Endothelial cell of umbilical vein (primary cell): ENCODE results near the gene ANKZF1. TPM values are rescaled to one million over a fixed set of nuclear protein-coding genes. Genes with fewer than 3 reads are reported as not detected.

Experiments used
- BruUV-seq: library from RNA; stranded (reverse); fragments of 400-500 nt; replicated peaks from 2 replicates; lab custom pipeline; 2021; lab: Mats Ljungman, UMichigan
- CTCF ChIA-PET: fragments of 300-600, 350-600 bp; sonication (Branson Sonifier 250); formaldehyde crosslinking; loops from one replicate; lab custom pipeline; 2021; ENCODE audit warnings: antibody characterized with exemption, inconsistent platforms; lab: Charles Lee
- POLR2A ChIA-PET: fragments of 300-600, 350-600 bp; sonication (Branson Sonifier 250); formaldehyde crosslinking; loops from one replicate; lab custom pipeline; 2021; ENCODE audit warnings: antibody characterized with exemption, inconsistent platforms; lab: Charles Lee
- DNase-seq: peaks from one replicate; pipeline ENCODE4 v3.0.0-alpha.2; 2011; ENCODE audit warnings: low read depth, low spot score
- FAIRE-seq: peaks from 2 replicates; lab custom pipeline; 2011; peaks lifted over from hg19 to GRCh38; lab: Jason Lieb, UNC
- H2AFZ ChIP-seq: 2 replicates; pipeline ENCODE4 v1.6.0; 2012; ENCODE audit warnings: low read depth, low read length, control low read depth, inconsistent platforms
- H3K27ac ChIP-seq: 2 replicates; pipeline ENCODE4 v1.5.1; 2011; ENCODE audit warnings: low read depth, mild to moderate bottlenecking, control low read depth, low read length, moderate library complexity; ENCODE audit not compliant: insufficient read depth
- H3K27me3 ChIP-seq, 2 experiments: 2 replicates each; pipeline versions ENCODE4 v1.6.0 to v1.6.1; 2011; ENCODE audit warnings: low read length in 2 of 2, mixed read lengths in 1 of 2; ENCODE audit not compliant: control insufficient read depth in 2 of 2, insufficient read depth in 2 of 2
- H3K36me3 ChIP-seq, 2 experiments: 2 replicates in 1 of 2; 3 replicates in 1 of 2; pipeline ENCODE4 v1.5.1; 2011; ENCODE audit warnings: low read length in 2 of 2, mild to moderate bottlenecking in 1 of 2, moderate library complexity in 1 of 2; ENCODE audit not compliant: control insufficient read depth in 2 of 2, insufficient read depth in 2 of 2; ENCODE audit errors: extremely low read depth in 1 of 2
- H3K4me1 ChIP-seq: 3 replicates; pipeline ENCODE4 v1.5.1; 2011; ENCODE audit warnings: mild to moderate bottlenecking, low read length; ENCODE audit not compliant: control insufficient read depth, insufficient read depth; ENCODE audit errors: extremely low read depth
- H3K4me2 ChIP-seq: 2 replicates; pipeline ENCODE4 v1.6.1; 2011; ENCODE audit warnings: low read length, control low read depth, mixed read lengths; ENCODE audit not compliant: insufficient read depth
- H3K4me3 ChIP-seq, 3 experiments: fragments of 200-600 bp in 1 of 3; sonication (generic), shearing (Covaris generic) in 1 of 3; replicated peaks in 1 of 3; 2 replicates each; pipeline ENCODE4 v1.5.1; 2011 to 2016; ENCODE audit warnings: control low read depth in 3 of 3, low read length in 3 of 3, mild to moderate bottlenecking in 2 of 3, inconsistent platforms in 1 of 3, low read depth in 1 of 3, moderate library complexity in 1 of 3; ENCODE audit not compliant: insufficient read depth in 1 of 3
- H3K79me2 ChIP-seq: 2 replicates; pipeline ENCODE4 v1.6.0; 2012; ENCODE audit warnings: low read length, inconsistent platforms; ENCODE audit not compliant: control insufficient read depth, insufficient read depth
- H3K9ac ChIP-seq: replicated peaks from 2 replicates; pipeline ENCODE3; 2011; ENCODE audit warnings: low read length, control low read depth; ENCODE audit not compliant: insufficient read depth; ENCODE audit errors: extremely low read depth
- H3K9me1 ChIP-seq: replicated peaks from 3 replicates; pipeline ENCODE4 v1.6.0; 2011; ENCODE audit warnings: mild to moderate bottlenecking, low read length; ENCODE audit not compliant: control insufficient read depth, insufficient read depth; ENCODE audit errors: extremely low read depth
- H3K9me3 ChIP-seq: replicated peaks from 2 replicates; pipeline ENCODE4 v1.5.1; 2012; ENCODE audit warnings: low read length, inconsistent platforms; ENCODE audit not compliant: control insufficient read depth, insufficient read depth
- H4K20me1 ChIP-seq: replicated peaks from 2 replicates; pipeline ENCODE3; 2011; ENCODE audit warnings: mild to moderate bottlenecking, low read length; ENCODE audit not compliant: control insufficient read depth, insufficient read depth; ENCODE audit errors: extremely low read depth
- EZH2 ChIP-seq: IDR thresholded peaks from 2 replicates; pipeline ENCODE4 v1.6.1; 2012; ENCODE audit warnings: borderline replicate concordance, low read depth, mild to moderate bottlenecking, moderate library complexity, low read length, inconsistent platforms; ENCODE audit not compliant: severe bottlenecking
- FOS ChIP-seq: IDR thresholded peaks from 2 replicates; pipeline ENCODE4 v1.6.1; 2011; ENCODE audit warnings: mild to moderate bottlenecking, low read length, moderate library complexity, borderline replicate concordance; ENCODE audit not compliant: insufficient read depth
- GATA2 ChIP-seq: IDR thresholded peaks from 2 replicates; pipeline ENCODE4 v1.7.0; 2011; ENCODE audit warnings: low read depth, mild to moderate bottlenecking, moderate library complexity, mixed read lengths, low read length; ENCODE audit not compliant: insufficient read length, insufficient read depth
- JUN ChIP-seq: IDR thresholded peaks from 2 replicates; pipeline ENCODE4 v1.6.1; 2011; ENCODE audit warnings: borderline replicate concordance, low read depth; ENCODE audit not compliant: insufficient read length, insufficient read depth
- MYC ChIP-seq: IDR thresholded peaks from one replicate; pipeline ENCODE4 v1.6.1; 2011; ENCODE audit warnings: mild to moderate bottlenecking, low read depth, low read length
- POLR2A ChIP-seq: IDR thresholded peaks from 2 replicates; pipeline ENCODE4 v1.6.1; 2012; ENCODE audit warnings: low read depth, mild to moderate bottlenecking, control low read depth, low read length
- POLR2AphosphoS5 ChIP-seq: IDR thresholded peaks from 2 replicates; pipeline ENCODE4 v1.6.1; 2012; ENCODE audit warnings: low read depth, mild to moderate bottlenecking, control low read depth, low read length, moderate library complexity; ENCODE audit not compliant: insufficient read depth
- dilution Hi-C: fragments of 300-500 bp; cut with MboI; formaldehyde crosslinking; loops from one replicate; pipeline ENCODE4 v1.15.0; 2019; ENCODE audit warnings: low sequenced_read_pairs; ENCODE audit not compliant: extremely low pct_ligation_motif_present
- intact Hi-C: fragments of 100-400 bp; cut with micrococcal nuclease; formaldehyde crosslinking; loops from one replicate; pipeline ENCODE4 v1.10.0; 2022
- polyA plus RNA-seq, 4 experiments: library from polyadenylated mRNA; depleted of rRNA in 3 of 4; stranded (reverse) in 3 of 4; unstranded in 1 of 4; fragments of >200 nt; gene quantifications; 2 replicates each; pipeline versions ENCODE4 v1.2.1 to v1.2.3, GENCODE V29; 2011 to 2012; ENCODE audit warnings: missing spikeins in 1 of 4
- total RNA-seq: library from RNA; stranded (reverse); gene quantifications from 2 replicates; pipeline ENCODE4 v1.2.3, GENCODE V29; 2021
- TF ChIP-seq, protein P1 (sequence below): IDR thresholded peaks from 2 replicates; pipeline ENCODE4 v1.6.1; 2011; ENCODE audit not compliant: insufficient read depth, insufficient read length
- TF ChIP-seq, protein P2 (sequence below), 2 donors: IDR thresholded peaks; 1 replicate in 1 of 2; 2 replicates in 1 of 2; pipeline ENCODE4 v1.5.1; 2011; ENCODE audit warnings: low read length in 2 of 2, mild to moderate bottlenecking in 2 of 2, moderate library complexity in 2 of 2, control low read depth in 1 of 2, inconsistent platforms in 1 of 2, low read depth in 1 of 2; ENCODE audit not compliant: insufficient read depth in 1 of 2; ENCODE audit errors: extremely low read depth in 1 of 2

The ANKZF1 gene
- total and polyA plus RNA-seq, 2 donors (not counting 3 experiments of a cell fraction or from before 2014, with no cell fraction given): 26.5 to 36.2 TPM

DNA sequence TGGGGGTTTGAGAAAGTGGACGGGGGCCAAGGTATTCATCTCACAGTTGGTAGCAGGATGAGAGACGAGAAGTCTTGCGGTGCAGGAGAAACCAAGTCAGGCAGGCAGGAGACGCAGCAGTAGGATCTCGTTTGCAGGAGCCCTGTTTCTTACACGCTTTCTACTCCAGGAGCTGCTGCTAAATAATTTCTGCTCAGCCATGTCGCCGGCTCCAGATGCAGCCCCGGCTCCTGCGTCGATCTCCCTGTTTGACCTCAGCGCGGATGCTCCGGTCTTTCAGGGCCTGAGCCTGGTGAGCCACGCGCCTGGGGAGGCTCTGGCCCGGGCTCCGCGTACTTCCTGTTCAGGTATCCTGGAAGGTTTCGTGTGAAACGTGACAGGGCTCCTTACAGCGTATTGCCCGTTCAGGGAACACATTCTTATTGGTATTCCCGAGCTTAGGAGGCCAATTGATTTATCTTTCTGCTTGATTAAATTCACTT is 494 bp downstream of the ANKZF1 start:
- H3K4me3 ChIP-seq: peak overlapping the region; percentile 70 to 76 (median 70)
- DNase-seq (no peak), FAIRE-seq (peak; percentile 46)
- H3K27me3 ChIP-seq: no peaks in the 10 kb centered on the region
- no peaks in the 10 kb centered on the region for H4K20me1 ChIP-seq
- no peaks in the 10 kb centered on the region for H3K9me3 ChIP-seq
- peak overlapping the region; percentile 49 for H3K27ac ChIP-seq
- ChIA-PET POLR2A (interaction anchor here (1.5 to 1.9 kb wide), 3 partner anchors 12 to 54 kb away, joined by 5 to 7 read pairs (median 6); partner anchors contain the start of gene CNPPD1), CTCF (interaction anchor here (0.6 to 1.9 kb wide), 11 partner anchors 9 to 216 kb away, joined by 3 to 19 read pairs (median 5); partner anchors contain the start of genes ABCB6, DNAJB2, GLB1L and SLC23A3)
- H3K9me1 ChIP-seq: no peaks in the 10 kb centered on the region
- dilution Hi-C loops: no loop called here
- H3K79me2 ChIP-seq: peaks cover 20% of the 10 kb centered on the region
- peak overlapping the region; percentile 37 for H2AFZ ChIP-seq
- intact Hi-C loops: no loop called here
- TSS peak; percentile 62 for BruUV-seq
- H3K4me1 ChIP-seq: peaks cover 15% of the 10 kb centered on the region
- TF ChIP-seq GATA2 (no peak), JUN (no peak), POLR2A (no peak), MYC (no peak), EZH2 (no peak), FOS (no peak), POLR2AphosphoS5 (no peak)
- TF ChIP-seq, protein P1, sequence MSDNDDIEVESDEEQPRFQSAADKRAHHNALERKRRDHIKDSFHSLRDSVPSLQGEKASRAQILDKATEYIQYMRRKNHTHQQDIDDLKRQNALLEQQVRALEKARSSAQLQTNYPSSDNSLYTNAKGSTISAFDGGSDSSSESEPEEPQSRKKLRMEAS: no peak
- TF ChIP-seq, protein P2, sequence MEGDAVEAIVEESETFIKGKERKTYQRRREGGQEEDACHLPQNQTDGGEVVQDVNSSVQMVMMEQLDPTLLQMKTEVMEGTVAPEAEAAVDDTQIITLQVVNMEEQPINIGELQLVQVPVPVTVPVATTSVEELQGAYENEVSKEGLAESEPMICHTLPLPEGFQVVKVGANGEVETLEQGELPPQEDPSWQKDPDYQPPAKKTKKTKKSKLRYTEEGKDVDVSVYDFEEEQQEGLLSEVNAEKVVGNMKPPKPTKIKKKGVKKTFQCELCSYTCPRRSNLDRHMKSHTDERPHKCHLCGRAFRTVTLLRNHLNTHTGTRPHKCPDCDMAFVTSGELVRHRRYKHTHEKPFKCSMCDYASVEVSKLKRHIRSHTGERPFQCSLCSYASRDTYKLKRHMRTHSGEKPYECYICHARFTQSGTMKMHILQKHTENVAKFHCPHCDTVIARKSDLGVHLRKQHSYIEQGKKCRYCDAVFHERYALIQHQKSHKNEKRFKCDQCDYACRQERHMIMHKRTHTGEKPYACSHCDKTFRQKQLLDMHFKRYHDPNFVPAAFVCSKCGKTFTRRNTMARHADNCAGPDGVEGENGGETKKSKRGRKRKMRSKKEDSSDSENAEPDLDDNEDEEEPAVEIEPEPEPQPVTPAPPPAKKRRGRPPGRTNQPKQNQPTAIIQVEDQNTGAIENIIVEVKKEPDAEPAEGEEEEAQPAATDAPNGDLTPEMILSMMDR (IDR thresholded peaks at IDR 0.05; ENCODE audit: extremely low read depth in 1 of 2, insufficient read depth in 1 of 2, low read depth in 1 of 2, low read length in 2 of 2): no peak
- peak overlapping the region; percentile 68 for H3K4me2 ChIP-seq
- H3K36me3 ChIP-seq: peaks cover 0 to 23% of the 10 kb centered on the region in 2 experiments
- H3K9ac ChIP-seq: peak overlapping the region; percentile 66
